Hematopoietic multipotent progenitor cell treated with erythropoietin and hydrocortisone succinate and interleukin-3 and kit ligand, for 15 days (in vitro differentiated cells): ENCODE results near the gene GABRD.

Experiments
- DNase-seq: peaks from one replicate; pipeline ENCODE4 v3.0.0-alpha.2; 2015; ENCODE audit warnings: low spot score

Gene GABRD

GRCh38 chr1:2076826-2077225 is 57.7 kb downstream of the GABRD start:
- no peak for DNase-seq

GRCh38 chr1:2078170-2078569 is 59.0 kb downstream of the GABRD start:
- DNase-seq: no peak

- DNase-seq: no peak
Measured at GRCh38 chr1:2079396-2080085, 60.4 kb downstream of the GABRD start.

GRCh38 chr1:2080140-2080539 is 61.0 kb downstream of the GABRD start:
- no peak for DNase-seq
